Measurements from ENCODE around the gene UBD. TPM values are rescaled to one million over a fixed set of nuclear protein-coding genes. Genes with fewer than 3 reads are reported as not detected.

The UBD gene
- total and polyA plus RNA-seq, 2 of the 13 experiments (the other 11 are each of a cell fraction or from before 2014, with no cell fraction given) = 13.9 to 172 TPM

DNA sequence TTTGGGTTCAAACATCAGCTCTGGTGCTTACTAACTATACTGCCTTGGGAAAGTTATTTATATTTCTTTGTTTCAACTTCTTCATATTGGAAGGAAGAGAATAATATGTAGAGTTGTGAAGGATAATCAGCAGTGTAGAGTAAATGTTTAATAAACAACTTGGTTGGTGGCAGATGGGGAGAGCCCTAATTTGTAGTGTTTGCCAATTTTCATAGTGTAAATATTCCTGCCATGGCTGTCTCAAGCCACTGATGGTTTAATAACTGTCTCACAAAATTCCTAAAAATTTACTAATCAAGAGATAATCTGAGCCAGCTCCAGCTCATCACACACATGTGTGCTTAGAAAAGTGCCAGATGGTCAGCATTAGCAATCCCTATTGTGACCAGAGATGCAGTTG, 25.3 kb upstream of the UBD start, which contains the start of gene OR2H2:
OR2H2 (plus strand) TSS at position 301 of the 400 bp plus-strand sequence. CDS start 2,824 bp downstream, outside the sequence.
- Histone ChIP-seq H3K36me3 (replicated peaks in 1 of 2; ENCODE audit: control insufficient read depth in 1 of 2, insufficient read depth in 2 of 2, low read length in 2 of 2) (no peaks in the 10 kb centered on the region), H3K4me1 (ENCODE audit: insufficient read depth, low read length) (no peaks in the 10 kb centered on the region), H4K20me1 (ENCODE audit: insufficient read depth, low read length) (no peaks in the 10 kb centered on the region), H3K4me2 (ENCODE audit: low read depth, low read length) (no peak within 1 kb of the TSS), H3K4me3 (replicated peaks in 1 of 3; ENCODE audit: insufficient read depth in 1 of 3, low read depth in 2 of 3, low read length in 3 of 3) (no peak within 1 kb of the TSS), H3K79me2 (ENCODE audit: insufficient read depth, low read length) (no peaks in the 10 kb centered on the region), H2AFZ (ENCODE audit: low read length) (no peak within 1 kb of the TSS), H3K27ac (ENCODE audit: extremely low read length, insufficient read depth, low read length) (no peak within 1 kb of the TSS), H3K27me3 (ENCODE audit: control insufficient read depth in 1 of 2, insufficient read depth in 2 of 2, low read length in 2 of 2) (no peaks in the 10 kb centered on the region; a peak in 1 of 5 replicates), H3K9ac (ENCODE audit: insufficient read depth, low read depth, low read length) (no peak within 1 kb of the TSS), H3K9me3 (ENCODE audit: low read length) (no peaks in the 10 kb centered on the region)
- in situ Hi-C loops (cut with HindIII; ENCODE audit: extremely low pct_ligation_motif_present, low pct_unique_long_range_greater_than_20kb) = loop anchor here (25.0 kb wide), 2 partner anchors 523 to 748 kb away; no protein-coding TSS in a partner anchor
- ATAC-seq = no peak
- DNase-seq (ENCODE audit: low spot score) = no peak
- ChIA-PET POLR2A (no interaction called here), CTCF (ENCODE audit: low intra/inter-chr PET ratio, low total read pairs) (no interaction called here)
- no TSS peak for BruUV-seq (replicated peaks)
- no peak for FAIRE-seq
- intact Hi-C loops (cut with micrococcal nuclease; ENCODE audit: unreplicated experiment) = loop anchor here (10.0 kb wide), 1 partner anchor 900 kb away; no protein-coding TSS in a partner anchor
- TF ChIP-seq HNF4G (IDR thresholded peaks at IDR 0.05; ENCODE audit: borderline replicate concordance, low read depth, low read length) (no peak), HNF4G (CRISPR knock-in tag; IDR thresholded peaks at IDR 0.05; ENCODE audit: borderline replicate concordance, low read depth) (no peak), RAD51 (IDR thresholded peaks at IDR 0.05; ENCODE audit: borderline replicate concordance) (no peak), ZNF468 (CRISPR knock-in tag; IDR thresholded peaks at IDR 0.05) (no peak), FOXC1 (CRISPR knock-in tag; IDR thresholded peaks at IDR 0.05; ENCODE audit: borderline replicate concordance) (no peak), NFATC3 (CRISPR knock-in tag; IDR thresholded peaks at IDR 0.05) (no peak), ZNF17 (CRISPR knock-in tag; IDR thresholded peaks at IDR 0.05) (no peak), ZNF101 (CRISPR knock-in tag; IDR thresholded peaks at IDR 0.05; ENCODE audit: borderline replicate concordance, low read depth) (no peak), GATA4 (IDR thresholded peaks at IDR 0.05; ENCODE audit: borderline replicate concordance, low read depth) (no peak), ZEB1 (IDR thresholded peaks at IDR 0.05; ENCODE audit: insufficient replicate concordance, low read depth) (no peak), SMARCC2 (IDR thresholded peaks at IDR 0.05) (no peak), ZNF598 (CRISPR knock-in tag; IDR thresholded peaks at IDR 0.05; ENCODE audit: borderline replicate concordance) (no peak), CEBPG (CRISPR knock-in tag; IDR thresholded peaks at IDR 0.05) (no peak), ATF7 (IDR thresholded peaks at IDR 0.05) (no peak), ATF7 (CRISPR knock-in tag; IDR thresholded peaks at IDR 0.05) (no peak)
- TF ChIP-seq, protein P1, sequence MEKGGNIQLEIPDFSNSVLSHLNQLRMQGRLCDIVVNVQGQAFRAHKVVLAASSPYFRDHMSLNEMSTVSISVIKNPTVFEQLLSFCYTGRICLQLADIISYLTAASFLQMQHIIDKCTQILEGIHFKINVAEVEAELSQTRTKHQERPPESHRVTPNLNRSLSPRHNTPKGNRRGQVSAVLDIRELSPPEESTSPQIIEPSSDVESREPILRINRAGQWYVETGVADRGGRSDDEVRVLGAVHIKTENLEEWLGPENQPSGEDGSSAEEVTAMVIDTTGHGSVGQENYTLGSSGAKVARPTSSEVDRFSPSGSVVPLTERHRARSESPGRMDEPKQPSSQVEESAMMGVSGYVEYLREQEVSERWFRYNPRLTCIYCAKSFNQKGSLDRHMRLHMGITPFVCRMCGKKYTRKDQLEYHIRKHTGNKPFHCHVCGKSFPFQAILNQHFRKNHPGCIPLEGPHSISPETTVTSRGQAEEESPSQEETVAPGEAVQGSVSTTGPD (CRISPR knock-in tag; IDR thresholded peaks at IDR 0.05) = no peak
- TF ChIP-seq, protein P2, sequence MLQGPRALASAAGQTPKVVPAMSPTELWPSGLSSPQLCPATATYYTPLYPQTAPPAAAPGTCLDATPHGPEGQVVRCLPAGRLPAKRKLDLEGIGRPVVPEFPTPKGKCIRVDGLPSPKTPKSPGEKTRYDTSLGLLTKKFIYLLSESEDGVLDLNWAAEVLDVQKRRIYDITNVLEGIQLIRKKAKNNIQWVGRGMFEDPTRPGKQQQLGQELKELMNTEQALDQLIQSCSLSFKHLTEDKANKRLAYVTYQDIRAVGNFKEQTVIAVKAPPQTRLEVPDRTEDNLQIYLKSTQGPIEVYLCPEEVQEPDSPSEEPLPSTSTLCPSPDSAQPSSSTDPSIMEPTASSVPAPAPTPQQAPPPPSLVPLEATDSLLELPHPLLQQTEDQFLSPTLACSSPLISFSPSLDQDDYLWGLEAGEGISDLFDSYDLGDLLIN (CRISPR knock-in tag; IDR thresholded peaks at IDR 0.05; ENCODE audit: borderline replicate concordance) = no peak
- TF ChIP-seq, protein P3, sequence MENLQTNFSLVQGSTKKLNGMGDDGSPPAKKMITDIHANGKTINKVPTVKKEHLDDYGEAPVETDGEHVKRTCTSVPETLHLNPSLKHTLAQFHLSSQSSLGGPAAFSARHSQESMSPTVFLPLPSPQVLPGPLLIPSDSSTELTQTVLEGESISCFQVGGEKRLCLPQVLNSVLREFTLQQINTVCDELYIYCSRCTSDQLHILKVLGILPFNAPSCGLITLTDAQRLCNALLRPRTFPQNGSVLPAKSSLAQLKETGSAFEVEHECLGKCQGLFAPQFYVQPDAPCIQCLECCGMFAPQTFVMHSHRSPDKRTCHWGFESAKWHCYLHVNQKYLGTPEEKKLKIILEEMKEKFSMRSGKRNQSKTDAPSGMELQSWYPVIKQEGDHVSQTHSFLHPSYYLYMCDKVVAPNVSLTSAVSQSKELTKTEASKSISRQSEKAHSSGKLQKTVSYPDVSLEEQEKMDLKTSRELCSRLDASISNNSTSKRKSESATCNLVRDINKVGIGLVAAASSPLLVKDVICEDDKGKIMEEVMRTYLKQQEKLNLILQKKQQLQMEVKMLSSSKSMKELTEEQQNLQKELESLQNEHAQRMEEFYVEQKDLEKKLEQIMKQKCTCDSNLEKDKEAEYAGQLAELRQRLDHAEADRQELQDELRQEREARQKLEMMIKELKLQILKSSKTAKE (CRISPR knock-in tag; IDR thresholded peaks at IDR 0.05; ENCODE audit: borderline replicate concordance) = no peak
- TF ChIP-seq, protein P4, sequence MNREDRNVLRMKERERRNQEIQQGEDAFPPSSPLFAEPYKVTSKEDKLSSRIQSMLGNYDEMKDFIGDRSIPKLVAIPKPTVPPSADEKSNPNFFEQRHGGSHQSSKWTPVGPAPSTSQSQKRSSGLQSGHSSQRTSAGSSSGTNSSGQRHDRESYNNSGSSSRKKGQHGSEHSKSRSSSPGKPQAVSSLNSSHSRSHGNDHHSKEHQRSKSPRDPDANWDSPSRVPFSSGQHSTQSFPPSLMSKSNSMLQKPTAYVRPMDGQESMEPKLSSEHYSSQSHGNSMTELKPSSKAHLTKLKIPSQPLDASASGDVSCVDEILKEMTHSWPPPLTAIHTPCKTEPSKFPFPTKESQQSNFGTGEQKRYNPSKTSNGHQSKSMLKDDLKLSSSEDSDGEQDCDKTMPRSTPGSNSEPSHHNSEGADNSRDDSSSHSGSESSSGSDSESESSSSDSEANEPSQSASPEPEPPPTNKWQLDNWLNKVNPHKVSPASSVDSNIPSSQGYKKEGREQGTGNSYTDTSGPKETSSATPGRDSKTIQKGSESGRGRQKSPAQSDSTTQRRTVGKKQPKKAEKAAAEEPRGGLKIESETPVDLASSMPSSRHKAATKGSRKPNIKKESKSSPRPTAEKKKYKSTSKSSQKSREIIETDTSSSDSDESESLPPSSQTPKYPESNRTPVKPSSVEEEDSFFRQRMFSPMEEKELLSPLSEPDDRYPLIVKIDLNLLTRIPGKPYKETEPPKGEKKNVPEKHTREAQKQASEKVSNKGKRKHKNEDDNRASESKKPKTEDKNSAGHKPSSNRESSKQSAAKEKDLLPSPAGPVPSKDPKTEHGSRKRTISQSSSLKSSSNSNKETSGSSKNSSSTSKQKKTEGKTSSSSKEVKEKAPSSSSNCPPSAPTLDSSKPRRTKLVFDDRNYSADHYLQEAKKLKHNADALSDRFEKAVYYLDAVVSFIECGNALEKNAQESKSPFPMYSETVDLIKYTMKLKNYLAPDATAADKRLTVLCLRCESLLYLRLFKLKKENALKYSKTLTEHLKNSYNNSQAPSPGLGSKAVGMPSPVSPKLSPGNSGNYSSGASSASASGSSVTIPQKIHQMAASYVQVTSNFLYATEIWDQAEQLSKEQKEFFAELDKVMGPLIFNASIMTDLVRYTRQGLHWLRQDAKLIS (CRISPR knock-in tag; IDR thresholded peaks at IDR 0.05) = no peak

Data from HepG2 (cell line).